Thyroid gland (tissue), 4 donors: ENCODE measurements around the gene CHPF.

ENCODE experiments used
- POLR2A ChIP-seq, 2 donors: fragments of 450-650 bp; IDR thresholded peaks; one replicate each; pipeline ENCODE4 v1.6.1; 2017; ENCODE audit warnings: antibody characterized with exemption in 2 of 2, mild to moderate bottlenecking in 2 of 2, moderate library complexity in 1 of 2
- TF ChIP-seq, protein P1 (sequence below), 6 experiments: fragments of 200-600 bp in 3 of 6; fragments of 450-650 bp in 3 of 6; sonication (generic) in 3 of 6; IDR thresholded peaks; one replicate each; pipeline ENCODE4 v1.5.1; 2016 to 2019; ENCODE audit warnings: antibody characterized with exemption in 6 of 6, mild to moderate bottlenecking in 2 of 6, inconsistent platforms in 1 of 6, moderate library complexity in 1 of 6

GRCh38 chr2:219515874-219516629, 27.6 kb downstream of the CHPF start:
- TF ChIP-seq POLR2A (IDR thresholded peaks at IDR 0.05), result no peak
- TF ChIP-seq, protein P1, sequence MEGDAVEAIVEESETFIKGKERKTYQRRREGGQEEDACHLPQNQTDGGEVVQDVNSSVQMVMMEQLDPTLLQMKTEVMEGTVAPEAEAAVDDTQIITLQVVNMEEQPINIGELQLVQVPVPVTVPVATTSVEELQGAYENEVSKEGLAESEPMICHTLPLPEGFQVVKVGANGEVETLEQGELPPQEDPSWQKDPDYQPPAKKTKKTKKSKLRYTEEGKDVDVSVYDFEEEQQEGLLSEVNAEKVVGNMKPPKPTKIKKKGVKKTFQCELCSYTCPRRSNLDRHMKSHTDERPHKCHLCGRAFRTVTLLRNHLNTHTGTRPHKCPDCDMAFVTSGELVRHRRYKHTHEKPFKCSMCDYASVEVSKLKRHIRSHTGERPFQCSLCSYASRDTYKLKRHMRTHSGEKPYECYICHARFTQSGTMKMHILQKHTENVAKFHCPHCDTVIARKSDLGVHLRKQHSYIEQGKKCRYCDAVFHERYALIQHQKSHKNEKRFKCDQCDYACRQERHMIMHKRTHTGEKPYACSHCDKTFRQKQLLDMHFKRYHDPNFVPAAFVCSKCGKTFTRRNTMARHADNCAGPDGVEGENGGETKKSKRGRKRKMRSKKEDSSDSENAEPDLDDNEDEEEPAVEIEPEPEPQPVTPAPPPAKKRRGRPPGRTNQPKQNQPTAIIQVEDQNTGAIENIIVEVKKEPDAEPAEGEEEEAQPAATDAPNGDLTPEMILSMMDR (IDR thresholded peaks at IDR 0.05), result no peak
